ENCODE data around the gene PRRC2A.

- TF ChIP-seq CTCF (IDR thresholded peaks at IDR 0.05; ENCODE audit: insufficient read depth, low read depth, low read length) = no peak
- TF ChIP-seq EZH2 (IDR thresholded peaks at IDR 0.05; ENCODE audit: insufficient read depth, low read length) = no peak
Measured at GRCh38 chr6:31592396-31592771, 28.1 kb upstream of the PRRC2A start.
